ENCODE measurements around the gene TSPYL4. TPM values are rescaled to one million over a fixed set of nuclear protein-coding genes. Genes with fewer than 3 reads are reported as not detected.

Gene TSPYL4
- polyA plus RNA-seq, 1 donor from 2014 or later = 97.2 TPM

DNA sequence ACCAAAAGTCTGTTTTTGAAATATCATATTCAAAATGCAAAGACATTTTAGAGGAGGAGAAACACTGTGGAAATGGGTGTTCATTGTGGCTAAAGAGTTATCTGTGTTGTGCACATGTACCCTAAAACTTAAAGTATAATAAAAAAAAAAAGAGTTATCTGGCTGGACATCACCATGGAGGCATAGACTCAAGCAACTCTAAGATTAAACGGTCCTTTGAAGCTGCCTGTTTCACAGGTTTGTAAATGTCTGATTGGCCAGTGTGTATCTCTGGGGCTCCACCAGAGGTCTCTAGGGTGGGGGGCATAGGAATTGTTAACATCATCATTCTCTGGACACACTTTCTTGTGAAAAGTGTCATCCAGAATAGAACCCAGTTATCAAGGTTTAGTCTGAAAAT, 39.2 kb downstream of the TSPYL4 start:
- H2AFZ ChIP-seq (ENCODE audit: low read depth, low read length) = no peak overlapping the region
- no peaks in the 10 kb centered on the region for H3K9me2 ChIP-seq (ENCODE audit: insufficient read depth, low read length)
- H3K27me3 ChIP-seq (ENCODE audit: insufficient read depth, low read depth, low read length) = no peaks in the 10 kb centered on the region
- H3K27ac ChIP-seq (ENCODE audit: low read length) = no peak overlapping the region
- no peaks in the 10 kb centered on the region for H3K36me3 ChIP-seq (ENCODE audit: insufficient read depth, low read length)
- no peaks in the 10 kb centered on the region for H3K9me3 ChIP-seq (ENCODE audit: low read length)
- no peak overlapping the region for H3K9ac ChIP-seq (ENCODE audit: low read length)
- H3K4me2 ChIP-seq (ENCODE audit: low read length) = no peak overlapping the region
- TF ChIP-seq EZH2 (IDR thresholded peaks at IDR 0.05; ENCODE audit: borderline replicate concordance, insufficient read depth, low read length, poor library complexity, severe bottlenecking) (no peak), MXI1 (conservative IDR thresholded peaks at IDR 0.05; ENCODE audit: poor library complexity, severe bottlenecking) (no peak)
- TF ChIP-seq, protein P1, sequence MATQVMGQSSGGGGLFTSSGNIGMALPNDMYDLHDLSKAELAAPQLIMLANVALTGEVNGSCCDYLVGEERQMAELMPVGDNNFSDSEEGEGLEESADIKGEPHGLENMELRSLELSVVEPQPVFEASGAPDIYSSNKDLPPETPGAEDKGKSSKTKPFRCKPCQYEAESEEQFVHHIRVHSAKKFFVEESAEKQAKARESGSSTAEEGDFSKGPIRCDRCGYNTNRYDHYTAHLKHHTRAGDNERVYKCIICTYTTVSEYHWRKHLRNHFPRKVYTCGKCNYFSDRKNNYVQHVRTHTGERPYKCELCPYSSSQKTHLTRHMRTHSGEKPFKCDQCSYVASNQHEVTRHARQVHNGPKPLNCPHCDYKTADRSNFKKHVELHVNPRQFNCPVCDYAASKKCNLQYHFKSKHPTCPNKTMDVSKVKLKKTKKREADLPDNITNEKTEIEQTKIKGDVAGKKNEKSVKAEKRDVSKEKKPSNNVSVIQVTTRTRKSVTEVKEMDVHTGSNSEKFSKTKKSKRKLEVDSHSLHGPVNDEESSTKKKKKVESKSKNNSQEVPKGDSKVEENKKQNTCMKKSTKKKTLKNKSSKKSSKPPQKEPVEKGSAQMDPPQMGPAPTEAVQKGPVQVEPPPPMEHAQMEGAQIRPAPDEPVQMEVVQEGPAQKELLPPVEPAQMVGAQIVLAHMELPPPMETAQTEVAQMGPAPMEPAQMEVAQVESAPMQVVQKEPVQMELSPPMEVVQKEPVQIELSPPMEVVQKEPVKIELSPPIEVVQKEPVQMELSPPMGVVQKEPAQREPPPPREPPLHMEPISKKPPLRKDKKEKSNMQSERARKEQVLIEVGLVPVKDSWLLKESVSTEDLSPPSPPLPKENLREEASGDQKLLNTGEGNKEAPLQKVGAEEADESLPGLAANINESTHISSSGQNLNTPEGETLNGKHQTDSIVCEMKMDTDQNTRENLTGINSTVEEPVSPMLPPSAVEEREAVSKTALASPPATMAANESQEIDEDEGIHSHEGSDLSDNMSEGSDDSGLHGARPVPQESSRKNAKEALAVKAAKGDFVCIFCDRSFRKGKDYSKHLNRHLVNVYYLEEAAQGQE (IDR thresholded peaks at IDR 0.05; ENCODE audit: borderline replicate concordance) = no peak
- H3K79me2 ChIP-seq (replicated peaks; ENCODE audit: insufficient read depth, low read length) = no peaks in the 10 kb centered on the region
- H3F3A ChIP-seq (ENCODE audit: insufficient read depth, low read length, poor library complexity, severe bottlenecking) = no peaks in the 10 kb centered on the region
- H3K4me3 ChIP-seq (ENCODE audit: low read length) = no peak overlapping the region
- H4K20me1 ChIP-seq (ENCODE audit: insufficient read depth) = no peaks in the 10 kb centered on the region

DNA sequence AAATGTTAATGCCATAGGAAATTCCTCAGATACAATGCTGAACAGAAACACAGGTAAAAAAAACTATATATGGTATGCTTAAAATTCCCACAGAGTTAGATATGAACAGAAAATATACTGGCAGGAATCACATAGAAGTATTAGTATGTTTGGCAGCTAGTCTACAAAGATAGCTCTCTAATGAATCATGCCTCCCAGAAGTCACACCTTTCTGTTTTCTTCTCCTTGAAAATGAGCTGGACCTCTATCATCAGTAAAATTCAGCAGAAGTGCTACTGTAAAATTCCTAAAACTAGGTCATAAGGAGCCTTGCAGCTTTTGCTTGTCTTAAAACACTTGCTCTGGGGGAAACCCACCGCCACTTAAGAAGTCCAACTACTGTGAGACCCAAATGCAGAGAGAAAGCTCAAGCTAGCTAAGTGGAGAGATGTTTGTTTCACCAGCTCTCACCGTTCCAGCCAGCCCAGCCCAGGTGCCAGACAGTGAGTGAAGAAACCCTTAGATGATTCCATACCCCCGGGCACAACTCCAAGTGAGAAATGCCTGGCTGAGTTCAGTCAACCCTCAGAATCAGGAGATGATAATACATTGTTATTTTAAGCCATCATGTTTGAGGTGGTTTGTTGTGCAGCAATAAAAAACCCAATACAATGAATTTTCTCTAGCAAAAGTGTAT, 43.0 kb downstream of the TSPYL4 start:
- H3K9ac ChIP-seq (ENCODE audit: low read length) = no peak overlapping the region

More for the DNA sequence above, 43.0 kb downstream of the TSPYL4 start:
- H3K9me2 ChIP-seq (ENCODE audit: insufficient read depth, low read length) = no peaks in the 10 kb centered on the region
- H3K27ac ChIP-seq (ENCODE audit: low read length) = no peak overlapping the region
- no peak overlapping the region for H2AFZ ChIP-seq (ENCODE audit: low read depth, low read length)
- H3K79me2 ChIP-seq (replicated peaks; ENCODE audit: insufficient read depth, low read length) = no peaks in the 10 kb centered on the region
- no peaks in the 10 kb centered on the region for H3K36me3 ChIP-seq (ENCODE audit: insufficient read depth, low read length)
- H3F3A ChIP-seq (ENCODE audit: insufficient read depth, low read length, poor library complexity, severe bottlenecking) = no peaks in the 10 kb centered on the region
- no peak overlapping the region for H3K4me2 ChIP-seq (ENCODE audit: low read length)
- TF ChIP-seq, protein P1 (IDR thresholded peaks at IDR 0.05; ENCODE audit: borderline replicate concordance) = no peak
- TF ChIP-seq, protein P2, sequence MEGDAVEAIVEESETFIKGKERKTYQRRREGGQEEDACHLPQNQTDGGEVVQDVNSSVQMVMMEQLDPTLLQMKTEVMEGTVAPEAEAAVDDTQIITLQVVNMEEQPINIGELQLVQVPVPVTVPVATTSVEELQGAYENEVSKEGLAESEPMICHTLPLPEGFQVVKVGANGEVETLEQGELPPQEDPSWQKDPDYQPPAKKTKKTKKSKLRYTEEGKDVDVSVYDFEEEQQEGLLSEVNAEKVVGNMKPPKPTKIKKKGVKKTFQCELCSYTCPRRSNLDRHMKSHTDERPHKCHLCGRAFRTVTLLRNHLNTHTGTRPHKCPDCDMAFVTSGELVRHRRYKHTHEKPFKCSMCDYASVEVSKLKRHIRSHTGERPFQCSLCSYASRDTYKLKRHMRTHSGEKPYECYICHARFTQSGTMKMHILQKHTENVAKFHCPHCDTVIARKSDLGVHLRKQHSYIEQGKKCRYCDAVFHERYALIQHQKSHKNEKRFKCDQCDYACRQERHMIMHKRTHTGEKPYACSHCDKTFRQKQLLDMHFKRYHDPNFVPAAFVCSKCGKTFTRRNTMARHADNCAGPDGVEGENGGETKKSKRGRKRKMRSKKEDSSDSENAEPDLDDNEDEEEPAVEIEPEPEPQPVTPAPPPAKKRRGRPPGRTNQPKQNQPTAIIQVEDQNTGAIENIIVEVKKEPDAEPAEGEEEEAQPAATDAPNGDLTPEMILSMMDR (IDR thresholded peaks at IDR 0.05; ENCODE audit: poor library complexity, severe bottlenecking) = no peak
- TF ChIP-seq EZH2 (IDR thresholded peaks at IDR 0.05; ENCODE audit: borderline replicate concordance, insufficient read depth, low read length, poor library complexity, severe bottlenecking) (no peak), EP300 (conservative IDR thresholded peaks at IDR 0.05; ENCODE audit: poor library complexity, severe bottlenecking) (no peak), MXI1 (conservative IDR thresholded peaks at IDR 0.05; ENCODE audit: poor library complexity, severe bottlenecking) (no peak), POLR2AphosphoS5 (IDR thresholded peaks at IDR 0.05) (no peak), SMC3 (conservative IDR thresholded peaks at IDR 0.05; ENCODE audit: poor library complexity) (no peak), RAD21 (conservative IDR thresholded peaks at IDR 0.05) (no peak), TAF1 (IDR thresholded peaks at IDR 0.05; ENCODE audit: low read depth) (no peak)
- no peaks in the 10 kb centered on the region for H4K20me1 ChIP-seq (ENCODE audit: insufficient read depth)
- no peaks in the 10 kb centered on the region for H3K9me3 ChIP-seq (ENCODE audit: low read length)
- no peaks in the 10 kb centered on the region for H3K27me3 ChIP-seq (ENCODE audit: insufficient read depth, low read depth, low read length)
- H3K4me3 ChIP-seq (ENCODE audit: low read length) = no peak overlapping the region

All from neural cell (in vitro differentiated cells).